Esophagus muscularis mucosa (tissue), 3 donors: ENCODE results near the gene DNAJC24.

Experiments used
- CTCF ChIP-seq, 3 experiments: fragments of 200-600 bp in 2 of 3; fragments of 450-650 bp in 1 of 3; sonication (generic) in 2 of 3; IDR thresholded peaks; one replicate each; pipeline ENCODE4 v1.5.1; 2017 to 2019; ENCODE audit warnings: antibody characterized with exemption in 3 of 3, mild to moderate bottlenecking in 2 of 3, moderate library complexity in 1 of 3
- POLR2A ChIP-seq: fragments of 450-650 bp; IDR thresholded peaks from one replicate; pipeline ENCODE4 v1.6.1; 2017; ENCODE audit warnings: antibody characterized with exemption, moderate library complexity, mild to moderate bottlenecking, low read depth
- POLR2AphosphoS5 ChIP-seq, 2 donors: sonication (generic); formaldehyde crosslinking; IDR thresholded peaks; one replicate each; pipeline ENCODE4 v1.6.1; 2017; ENCODE audit warnings: antibody characterized with exemption in 2 of 2

- TF ChIP-seq CTCF (IDR thresholded peaks at IDR 0.05) (no peak), POLR2A (no peak), POLR2AphosphoS5 (IDR thresholded peaks at IDR 0.05) (no peak)
Observed at GRCh38 chr11:31474083-31474482, 104.4 kb downstream of the DNAJC24 start.
